Activated CD4-positive, alpha-beta T cell treated with anti-CD3 and anti-CD28 coated beads, Interleukin-2, amount 50 U/mL, for 4 hours (primary cell): ENCODE data around the gene TLK1.
A peak's percentile ranks its signal among the peaks of the same experiment; 100 is the strongest.
"Not testable (repeated sequence)": the region's sequence is repeated elsewhere in the genome, so short reads cannot be mapped to it uniquely, and the experiment has no call there.

Experiments used
- DNase-seq, 2 experiments: peaks; one replicate each; pipeline ENCODE4 v3.0.0-alpha.2; 2020

The TLK1 gene

DNA sequence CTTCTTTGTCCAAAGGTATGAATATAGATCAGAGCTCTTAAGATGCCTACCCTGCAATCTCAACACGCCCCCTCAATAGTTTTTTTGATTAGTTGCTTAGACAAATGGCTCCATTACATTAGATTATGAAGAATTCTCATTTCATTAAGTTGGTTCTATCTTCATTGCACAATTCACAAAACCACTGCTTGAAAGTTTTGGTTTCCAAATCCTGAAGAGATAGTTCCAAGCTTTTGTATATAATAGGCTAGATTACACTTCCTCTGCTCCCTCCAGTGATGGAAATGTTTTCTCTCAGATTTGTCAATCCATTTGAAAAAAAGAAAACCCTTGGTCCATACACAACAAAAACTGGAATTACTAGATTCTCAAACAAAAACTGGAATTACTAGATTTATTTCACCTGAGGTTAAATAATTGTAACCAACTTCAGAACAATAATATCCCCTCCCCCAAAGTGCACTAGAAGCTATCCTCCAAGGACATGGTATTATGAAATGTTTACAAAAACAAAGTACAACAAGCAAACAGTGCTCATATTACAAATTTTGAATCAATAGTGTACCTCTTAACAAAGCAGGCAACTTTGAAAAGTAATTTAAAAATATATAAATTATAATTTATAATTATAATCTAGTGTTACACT is 6.8 kb upstream of the TLK1 start:
- no peak for DNase-seq

DNA sequence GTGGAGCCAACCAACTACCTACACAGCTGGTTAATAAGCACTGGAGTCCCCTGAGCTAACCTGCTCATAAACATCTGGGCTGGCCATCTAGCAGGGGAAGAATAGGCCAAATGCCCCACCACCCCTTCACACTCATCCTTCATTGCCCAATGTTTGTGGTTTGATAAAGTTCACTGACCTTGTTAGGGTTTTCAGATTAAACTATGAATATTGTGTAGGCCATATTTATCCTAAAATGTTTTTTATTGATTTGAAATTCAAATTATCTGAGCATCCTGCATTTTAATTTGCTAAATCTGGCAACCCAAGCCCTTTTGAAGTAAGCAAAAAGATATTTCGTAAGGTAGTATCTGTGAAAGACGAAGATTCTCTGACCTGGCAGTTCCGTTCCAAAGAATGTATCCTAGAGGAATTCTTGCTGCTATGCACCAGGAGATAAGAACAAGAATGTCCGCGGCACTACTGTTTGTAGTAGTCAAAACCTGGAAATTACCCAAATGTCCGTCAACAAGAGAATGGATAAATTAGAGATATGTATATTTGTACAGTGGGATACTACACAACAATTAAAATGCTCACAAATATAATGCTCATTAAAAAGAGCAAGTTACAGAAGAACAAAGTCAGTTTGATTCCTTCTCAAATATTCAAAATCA is 5.8 kb upstream of the TLK1 start:
- DNase-seq, result no peak

DNA sequence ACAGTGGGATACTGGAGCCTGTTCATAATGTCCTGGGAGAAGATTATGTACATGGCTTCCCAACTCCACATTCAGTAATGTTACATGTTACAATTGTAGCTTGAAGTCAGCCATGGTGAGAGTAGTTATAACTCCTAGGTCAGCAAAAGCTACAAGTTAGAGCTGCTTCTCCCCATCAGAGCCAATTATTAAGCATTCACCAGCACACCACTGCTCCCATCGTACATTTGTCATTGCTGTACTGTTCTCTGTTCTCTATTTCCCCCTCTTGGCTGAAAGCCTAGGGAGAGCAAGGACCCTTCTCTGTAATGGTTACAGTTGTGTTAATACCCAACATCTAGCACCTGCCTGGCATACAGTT is 5.3 kb upstream of the TLK1 start:
- DNase-seq, result no peak

DNA sequence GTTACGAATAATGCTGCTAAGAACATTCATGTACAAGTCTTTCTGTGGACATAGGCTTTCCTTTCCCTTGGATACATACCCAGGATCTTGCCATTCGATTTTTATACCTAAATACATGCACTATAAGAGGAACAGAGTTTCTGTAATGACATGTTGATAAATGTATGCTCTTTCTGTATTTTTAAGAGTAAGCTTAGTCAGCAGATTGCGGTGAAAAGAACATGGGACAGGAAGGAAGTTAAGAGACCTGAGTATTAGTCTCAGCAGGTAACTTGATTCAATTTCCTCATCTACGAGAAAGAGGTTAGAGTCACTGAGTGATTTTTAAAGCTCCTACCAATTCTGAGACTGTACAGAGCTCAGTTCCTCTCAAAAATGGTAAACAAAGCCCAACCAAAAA is 2.6 kb upstream of the TLK1 start:
- no peak for DNase-seq

DNA sequence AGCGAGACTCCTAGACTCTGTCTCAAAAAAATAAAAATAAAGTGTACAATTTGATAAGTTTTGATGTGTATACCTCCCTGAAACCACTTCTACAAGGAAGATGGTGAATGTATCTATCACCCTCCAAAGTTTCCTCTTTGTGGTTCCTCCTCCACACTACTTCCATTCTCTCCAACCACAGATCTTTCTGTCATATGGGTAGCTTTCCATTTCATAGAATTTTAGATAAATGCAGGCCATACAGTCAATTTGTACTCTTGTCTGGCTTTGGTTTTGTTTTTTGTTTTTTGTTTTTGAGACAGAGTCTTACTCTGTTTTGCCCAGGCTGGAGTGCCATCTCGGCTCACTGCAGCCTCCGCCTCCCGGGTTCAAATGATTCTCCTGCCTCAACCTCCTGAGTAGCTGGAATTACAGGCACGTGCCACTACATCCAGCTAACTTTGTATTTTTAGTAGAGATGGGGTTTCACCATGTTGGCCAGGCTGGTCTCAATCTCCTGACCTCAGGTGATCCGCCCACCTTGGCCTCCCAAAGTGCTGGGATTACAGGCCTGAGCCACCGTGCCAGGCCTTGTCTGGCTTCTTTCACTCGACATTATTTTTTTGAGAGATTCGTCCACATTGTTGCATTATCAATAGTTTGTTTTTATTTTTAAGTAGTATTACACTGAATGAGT is 2.0 kb upstream of the TLK1 start:
- not testable (repeated sequence) for DNase-seq

DNA sequence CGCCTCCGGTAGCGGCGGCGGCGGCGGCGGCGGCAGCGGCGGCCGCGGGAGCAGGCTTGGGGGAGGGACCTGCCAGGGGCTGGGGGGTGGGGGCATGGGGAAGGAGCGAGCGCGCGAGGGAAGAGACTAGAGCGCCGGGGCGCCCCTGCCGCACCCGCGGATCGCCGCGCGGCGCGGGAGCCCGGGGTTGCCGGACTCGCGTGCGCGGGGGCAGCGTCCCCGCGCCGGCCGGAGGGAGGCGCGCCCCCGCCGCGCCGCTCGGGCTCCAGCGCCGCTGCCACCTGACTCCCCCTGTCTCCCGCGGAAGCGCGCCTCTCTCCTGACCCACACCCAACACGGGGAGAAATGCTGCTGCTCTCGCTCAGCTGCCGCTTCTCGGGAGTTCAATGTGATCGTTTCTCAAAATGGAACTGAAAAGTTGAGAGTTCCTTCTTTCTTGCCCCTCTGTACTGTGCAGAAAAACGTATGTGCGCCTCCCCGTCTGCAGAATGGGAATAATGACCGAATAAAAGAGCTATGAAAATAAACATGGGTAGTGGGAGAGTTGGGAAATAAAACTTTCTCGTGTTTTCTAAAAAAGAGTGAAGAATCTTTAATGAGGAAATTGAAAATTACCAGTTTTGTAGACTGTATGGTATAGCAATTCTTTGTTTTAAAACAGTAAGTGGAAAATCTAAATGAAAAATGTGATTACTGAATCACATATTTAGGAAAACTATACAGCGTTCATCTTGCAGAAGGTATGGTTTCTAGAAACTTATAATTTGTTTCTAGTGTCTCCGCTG is 455 bp upstream of the TLK1 start:
- peak; percentile 48 to 49 for DNase-seq

DNA sequence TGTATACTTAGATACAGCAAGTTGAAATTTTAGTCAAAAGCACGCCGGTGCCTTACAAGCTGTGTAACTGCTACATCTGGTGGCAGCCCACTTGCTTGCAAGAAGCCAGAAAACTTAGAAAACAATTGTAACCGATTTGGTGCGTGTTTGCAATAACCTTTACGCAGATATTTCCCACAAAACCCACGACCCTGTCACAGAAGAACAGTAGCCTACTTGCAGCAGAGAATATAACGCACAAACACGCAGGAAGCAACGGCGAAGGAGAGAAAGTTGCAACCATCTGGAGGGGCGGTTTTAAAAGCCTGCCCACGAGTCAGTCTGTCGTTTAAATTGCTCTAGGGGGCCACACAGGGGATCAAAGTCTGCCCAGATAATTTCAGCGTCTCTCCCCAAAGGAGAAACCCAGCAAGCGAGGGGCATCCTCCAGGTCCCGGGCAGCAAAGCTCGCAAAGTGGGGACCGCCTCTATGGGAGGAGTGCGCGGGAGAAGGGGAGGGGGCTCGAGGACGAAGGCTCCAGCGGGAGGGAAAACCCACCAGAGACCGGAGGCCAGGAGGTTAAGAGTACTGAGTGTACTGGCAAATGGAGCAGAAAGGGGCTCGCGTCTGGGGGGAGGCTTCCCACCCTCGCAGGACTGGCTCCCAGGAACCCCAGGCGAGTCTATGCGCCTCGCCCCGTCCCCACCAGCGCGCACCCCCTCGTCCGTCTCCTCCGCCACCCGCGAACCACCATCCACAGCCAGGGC is 1.1 kb downstream of the TLK1 start:
- peak; percentile 31 to 41 for DNase-seq

DNA sequence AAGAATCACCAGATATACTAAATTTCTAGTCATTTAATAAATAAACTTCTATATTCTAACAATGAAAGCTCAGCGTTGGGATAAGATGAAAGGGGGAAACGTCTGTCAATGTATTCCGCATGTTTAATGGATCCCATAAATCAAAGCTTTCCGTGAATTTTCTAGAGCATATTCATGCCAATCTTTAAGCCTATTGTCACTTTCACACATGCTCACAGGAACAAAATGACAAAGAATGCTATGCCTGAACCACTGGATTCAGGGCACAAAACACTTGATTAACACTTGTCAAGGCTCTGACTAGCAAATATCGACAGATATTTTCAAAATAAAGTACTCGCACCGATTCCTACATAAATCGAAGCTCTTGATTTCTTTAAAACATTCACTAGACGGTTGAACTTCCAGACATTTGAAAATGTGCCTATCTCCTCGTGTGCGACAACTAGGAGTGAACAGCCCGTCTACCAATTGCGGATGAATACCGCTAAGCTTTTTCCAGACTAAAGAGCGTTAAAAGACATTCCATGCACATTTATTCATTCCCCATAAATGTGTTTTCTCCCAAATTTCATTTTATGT is 1.8 kb downstream of the TLK1 start:
- DNase-seq, result no peak

DNA sequence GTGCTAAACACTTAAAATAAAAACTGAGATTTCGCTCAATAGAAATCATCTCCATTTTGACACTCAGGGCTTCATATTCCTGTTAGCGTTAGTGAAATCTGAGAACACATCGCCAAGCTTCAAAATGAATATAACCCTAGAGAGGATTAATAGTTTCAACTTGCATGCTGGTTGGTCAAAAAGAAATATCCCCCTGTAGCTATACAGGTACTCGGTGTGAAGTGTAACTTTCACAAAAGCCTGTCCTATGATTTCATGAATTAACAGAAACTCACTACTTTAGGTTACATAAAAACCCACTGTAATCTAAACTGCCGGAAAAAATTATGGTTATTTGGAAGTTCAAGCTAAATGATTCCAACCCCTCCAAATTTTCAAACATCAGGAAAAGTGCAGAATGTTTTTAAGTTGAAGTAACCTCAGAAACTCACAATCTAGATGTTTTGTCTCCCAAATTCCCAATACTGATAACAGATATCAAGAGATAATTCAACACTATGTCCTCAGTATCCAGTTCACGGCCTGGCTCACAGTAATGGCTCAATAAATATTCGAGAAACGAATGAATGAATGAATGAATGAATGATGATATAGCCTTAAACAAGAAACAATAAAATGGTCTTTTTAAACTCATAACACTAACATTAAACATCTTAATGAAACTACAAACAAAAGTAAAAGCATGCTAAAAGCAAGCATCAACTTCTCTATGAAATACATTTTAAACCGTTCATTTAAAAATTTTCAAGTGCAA is 2.5 kb downstream of the TLK1 start:
- no peak for DNase-seq

DNA sequence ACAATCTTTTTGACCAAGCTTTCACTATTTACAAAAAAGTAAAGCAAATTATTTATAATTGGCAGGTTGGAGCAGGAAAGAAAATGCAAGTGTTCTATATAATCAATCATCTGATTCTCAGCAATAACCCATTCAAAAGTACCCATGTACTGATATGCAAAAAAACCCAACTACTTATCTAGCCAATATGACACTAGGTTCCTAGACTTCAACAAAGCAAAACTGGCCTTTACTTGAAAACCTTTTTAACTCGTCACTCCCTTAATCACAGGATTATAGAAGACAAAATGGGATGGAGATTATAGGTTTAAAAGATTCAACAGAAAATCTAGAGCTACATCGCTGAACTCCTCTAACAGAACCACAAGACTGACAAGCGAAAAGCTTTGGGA is 3.6 kb downstream of the TLK1 start:
- DNase-seq, result no peak

DNA sequence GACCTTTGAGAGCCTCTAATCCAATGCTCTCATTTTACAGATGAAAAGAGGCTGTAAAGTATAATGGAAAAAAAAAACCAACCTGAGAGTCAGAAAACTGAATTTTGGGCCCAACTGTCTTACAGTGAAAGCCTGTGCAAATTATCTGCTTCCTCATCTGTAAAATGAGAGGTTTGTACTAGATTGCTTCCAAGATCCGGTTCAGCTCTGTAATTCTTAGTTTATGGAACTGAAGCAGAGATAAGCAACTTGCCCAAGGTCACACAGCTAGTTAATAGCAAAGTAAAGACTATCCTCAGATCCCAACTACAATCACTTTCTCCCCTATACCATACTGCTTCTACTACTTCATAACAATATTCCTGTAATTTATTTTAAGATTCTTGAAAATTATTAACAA is 6.3 kb downstream of the TLK1 start:
- no peak for DNase-seq

DNA sequence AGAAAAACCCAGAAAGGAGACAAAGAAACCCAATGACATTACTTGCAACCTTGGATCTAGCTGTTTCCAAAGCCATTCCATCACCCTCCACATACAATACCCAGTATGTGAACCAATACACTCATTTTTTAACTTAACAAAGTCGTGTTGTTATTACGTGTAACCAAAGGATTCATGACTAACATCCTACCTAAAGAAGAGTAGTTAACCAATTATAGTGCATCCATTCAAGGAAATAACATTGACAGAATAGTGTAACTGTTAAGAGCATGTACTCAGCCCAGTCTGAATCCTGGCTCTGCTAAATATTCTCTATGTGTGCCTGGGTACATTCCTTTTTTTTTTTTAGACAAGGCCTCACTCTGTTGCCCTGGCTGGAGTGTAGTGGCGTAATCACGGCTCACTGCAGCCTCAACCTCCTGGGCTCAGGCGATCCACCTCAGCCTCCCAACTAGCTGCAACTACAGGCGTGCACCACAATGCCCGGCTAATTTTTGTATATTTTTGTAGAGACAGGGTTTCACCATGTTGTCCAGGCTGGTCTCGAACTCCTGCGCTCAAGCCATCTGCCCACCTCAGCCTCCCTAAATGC is 9.9 kb downstream of the TLK1 start:
- no peak for DNase-seq

DNA sequence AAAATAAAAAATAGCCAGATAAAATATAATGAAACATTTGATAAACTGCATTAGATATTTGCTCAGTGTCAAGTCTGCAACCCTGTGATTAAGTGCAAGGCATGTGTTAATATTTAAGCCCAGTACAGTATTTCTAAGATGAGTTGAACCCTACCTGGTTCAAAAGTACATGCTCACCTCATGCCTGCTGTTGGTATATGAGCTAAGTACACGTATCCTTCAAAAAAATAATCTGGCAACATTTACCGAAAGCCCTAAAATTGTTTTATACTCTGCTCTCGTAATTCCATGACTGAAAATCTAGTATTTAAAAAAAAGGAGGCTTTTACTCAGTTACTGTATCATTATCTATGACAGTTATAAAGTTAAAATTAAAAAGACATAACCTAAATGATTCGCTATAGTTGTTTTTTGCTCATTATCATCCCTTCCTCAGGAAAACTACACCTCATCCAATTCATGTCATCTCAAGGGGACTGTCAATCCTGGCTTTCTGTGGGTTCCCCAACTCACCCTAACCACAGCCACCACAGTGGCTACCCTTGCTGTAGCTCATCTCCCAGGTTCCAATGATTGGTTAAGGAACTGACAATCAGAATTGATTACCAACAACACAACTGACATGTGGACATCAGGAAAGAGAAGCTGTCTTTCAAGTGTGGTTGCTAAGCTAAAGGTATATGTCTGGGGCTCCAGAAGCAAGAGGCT is 10.6 kb downstream of the TLK1 start:
- no peak for DNase-seq

DNA sequence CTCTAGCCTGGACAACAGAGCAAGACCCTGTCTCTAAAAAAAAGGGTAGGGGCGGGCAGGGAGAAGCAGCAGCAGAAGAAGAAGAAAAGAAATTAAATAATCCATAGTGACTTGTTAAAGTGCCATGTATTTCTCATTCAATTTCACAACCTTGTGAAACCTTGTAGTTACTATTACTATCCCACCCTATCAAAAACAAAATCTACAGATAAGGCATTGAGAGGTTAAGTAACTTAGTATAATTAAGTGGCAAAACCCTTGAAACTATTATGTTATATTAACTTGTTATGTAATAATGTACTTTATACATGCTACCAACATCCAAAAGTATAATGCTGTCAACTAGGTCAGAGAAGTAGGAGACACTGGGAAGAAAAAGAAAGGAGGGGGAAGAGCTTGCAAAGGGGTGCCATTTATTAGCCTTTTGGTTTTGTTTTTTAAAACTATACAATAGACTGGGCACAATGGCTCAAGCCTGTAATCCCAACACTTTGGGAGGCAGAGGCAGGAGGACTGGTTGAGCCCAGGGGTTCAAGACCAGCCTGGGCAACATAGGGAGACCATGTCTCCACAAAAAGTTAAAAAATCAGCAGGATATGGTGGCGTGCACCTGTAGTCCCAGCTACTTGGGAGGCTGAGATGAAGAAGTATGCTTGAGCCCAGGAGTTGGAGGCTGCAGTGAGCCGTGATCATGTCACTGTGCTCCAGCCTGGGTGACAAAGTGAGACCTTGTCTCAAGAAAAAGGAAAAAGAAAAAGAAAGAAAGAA is 11.3 kb downstream of the TLK1 start:
- no peak for DNase-seq

DNA sequence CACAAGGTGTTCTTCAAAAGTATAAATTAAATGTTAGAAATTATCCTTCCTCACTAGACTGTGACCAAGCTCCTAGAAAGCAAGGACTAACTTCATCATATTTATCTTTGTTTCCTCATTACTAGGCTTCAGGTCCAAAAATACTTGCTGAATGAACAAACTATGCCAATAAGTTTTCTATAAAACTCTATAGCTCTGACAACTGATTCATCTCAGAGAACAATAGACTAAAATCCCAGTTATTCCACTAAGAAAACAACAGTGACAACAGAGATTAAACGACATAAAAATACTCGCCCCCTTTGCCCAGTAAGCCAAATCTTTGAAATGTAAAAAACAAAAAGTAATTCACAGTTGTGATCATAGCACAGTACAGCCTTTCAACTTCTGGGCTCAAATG is 13.6 kb downstream of the TLK1 start:
- no peak for DNase-seq

DNA sequence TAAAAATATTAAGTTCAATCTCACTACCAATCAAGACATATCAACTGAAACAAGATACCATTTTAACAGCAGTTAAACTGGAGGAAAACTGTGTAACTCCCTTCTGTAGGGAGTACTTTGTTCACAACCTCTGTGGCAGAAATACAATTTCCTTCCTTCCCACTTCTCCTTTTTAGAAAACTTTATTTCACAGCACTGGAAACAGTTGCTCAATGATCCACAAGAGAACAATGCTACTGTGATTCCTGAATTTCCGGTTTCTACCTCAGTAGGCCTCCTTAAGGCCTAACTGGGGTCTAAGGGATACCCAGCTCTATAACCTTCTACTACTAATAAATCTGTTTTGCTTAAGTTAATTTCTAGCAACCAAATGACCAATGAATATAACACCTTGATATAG is 14.1 kb downstream of the TLK1 start:
- DNase-seq, result no peak

DNA sequence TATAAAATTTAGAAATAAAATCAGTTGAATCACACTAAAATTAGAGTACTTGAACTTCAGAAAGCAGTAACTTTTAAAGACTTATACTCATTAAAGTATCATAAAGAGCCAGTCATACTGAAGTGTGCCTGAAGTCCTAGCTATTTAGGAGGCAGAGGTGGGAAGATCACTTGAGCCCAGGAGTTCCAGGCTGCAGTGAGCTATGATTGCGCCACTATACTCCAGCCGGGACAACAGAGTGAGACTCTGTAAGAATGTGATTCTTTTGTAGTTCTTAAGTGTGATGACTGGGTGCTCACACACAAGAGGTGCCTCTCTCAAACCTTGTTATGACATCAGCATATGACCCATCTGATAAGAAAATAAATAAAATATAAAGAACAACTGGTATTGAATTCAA is 14.6 kb downstream of the TLK1 start:
- no peak for DNase-seq

DNA sequence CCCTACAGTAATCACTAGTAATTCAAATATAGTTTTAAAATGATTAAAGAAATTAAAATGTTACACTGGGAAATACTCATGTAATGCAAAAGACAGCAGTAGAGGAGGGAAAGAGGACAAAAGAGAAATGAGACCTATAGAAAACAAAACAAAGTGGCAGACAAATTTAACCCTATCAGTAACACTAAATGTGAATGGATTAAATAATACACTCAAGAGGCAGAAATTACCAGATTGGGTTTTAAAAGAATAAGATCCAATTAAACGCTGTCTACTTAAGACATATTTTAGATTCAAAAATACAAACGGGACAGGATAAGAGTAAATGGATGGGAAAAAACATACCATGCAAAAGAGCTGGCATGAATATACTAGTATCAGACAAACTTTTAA is 17.0 kb downstream of the TLK1 start:
- DNase-seq, result no peak

DNA sequence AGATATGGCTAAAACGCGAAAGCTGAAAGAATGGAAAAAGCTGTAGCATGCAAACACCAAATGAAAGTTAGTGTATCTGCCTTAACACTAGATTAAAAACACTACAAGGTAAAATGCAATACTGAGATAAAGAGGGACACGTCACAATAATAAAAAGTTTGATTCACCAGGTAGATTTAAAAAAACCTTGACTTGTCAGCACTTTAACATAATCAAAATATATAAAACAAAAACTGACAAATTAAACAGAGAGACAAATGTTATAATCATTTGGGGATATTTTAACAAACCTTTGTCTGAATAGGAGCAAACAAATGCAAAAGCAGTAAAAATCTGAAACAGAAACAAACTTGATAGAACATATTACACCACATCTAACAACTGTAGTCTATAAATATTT is 18.3 kb downstream of the TLK1 start:
- DNase-seq, result no peak

DNA sequence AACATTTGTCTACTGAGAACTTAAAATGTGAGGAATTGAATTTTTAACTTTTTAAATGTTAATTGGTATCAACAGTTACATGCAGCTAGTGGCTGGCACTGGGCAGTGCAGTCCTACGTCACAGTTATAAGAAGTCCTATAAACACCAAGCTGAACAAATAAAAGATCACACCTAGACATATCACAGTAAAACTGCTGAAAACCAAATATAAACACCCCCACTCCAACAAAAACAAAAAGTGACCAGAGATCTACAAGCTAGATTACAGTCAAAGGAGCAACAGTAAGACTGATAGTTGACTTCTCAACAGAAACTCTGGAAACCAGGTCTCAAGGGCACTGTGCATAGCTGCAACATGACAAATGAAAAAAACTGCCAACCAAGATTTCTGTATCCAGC is 19.4 kb downstream of the TLK1 start:
- DNase-seq, result no peak
